Activated T-helper 1 cell treated with anti-CD3 and anti-CD28 coated beads, Interleukin-2, amount 50 U/mL, for 16 hours (primary cell): ENCODE measurements around the gene PFKM.
"Not testable (repeated sequence)": the region's sequence is repeated elsewhere in the genome, so short reads cannot be mapped to it uniquely, and the experiment has no call there.

ENCODE experiments used
- DNase-seq, 2 donors: peaks; one replicate each; pipeline ENCODE4 v3.0.0-alpha.2; 2020; ENCODE audit warnings: low read depth in 1 of 2, low spot score in 1 of 2

PFKM gene

DNA sequence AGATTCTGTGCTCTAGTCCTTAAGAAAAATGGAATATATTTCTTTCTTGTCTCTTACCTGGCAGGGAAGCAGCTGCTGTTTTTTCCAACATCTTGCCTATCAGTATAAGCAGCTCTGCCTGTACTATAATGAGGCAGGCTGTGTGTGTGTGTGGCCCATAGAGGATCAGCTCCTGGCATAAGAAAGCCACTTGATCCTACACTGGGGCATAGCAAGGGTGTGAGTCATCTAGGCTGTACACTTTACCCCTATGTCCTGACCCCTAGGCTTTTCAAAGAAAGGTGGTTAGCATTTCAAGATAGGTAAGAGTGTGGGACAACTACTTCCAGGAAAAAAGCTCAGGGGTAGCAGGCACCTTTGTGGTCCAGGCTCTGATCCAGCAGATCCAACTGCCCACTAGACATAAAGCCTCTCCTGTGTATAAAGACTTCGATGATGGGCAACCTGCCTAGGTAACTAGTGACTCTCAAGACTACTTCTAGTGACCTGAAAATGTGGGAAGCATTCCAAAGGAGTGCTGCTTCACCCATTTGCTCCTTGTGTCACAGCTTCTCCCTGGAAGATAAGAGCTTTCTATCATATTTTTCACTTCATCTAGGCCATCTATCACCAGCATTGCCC is 8.4 kb upstream of the PFKM start:
- DNase-seq = no peak

DNA sequence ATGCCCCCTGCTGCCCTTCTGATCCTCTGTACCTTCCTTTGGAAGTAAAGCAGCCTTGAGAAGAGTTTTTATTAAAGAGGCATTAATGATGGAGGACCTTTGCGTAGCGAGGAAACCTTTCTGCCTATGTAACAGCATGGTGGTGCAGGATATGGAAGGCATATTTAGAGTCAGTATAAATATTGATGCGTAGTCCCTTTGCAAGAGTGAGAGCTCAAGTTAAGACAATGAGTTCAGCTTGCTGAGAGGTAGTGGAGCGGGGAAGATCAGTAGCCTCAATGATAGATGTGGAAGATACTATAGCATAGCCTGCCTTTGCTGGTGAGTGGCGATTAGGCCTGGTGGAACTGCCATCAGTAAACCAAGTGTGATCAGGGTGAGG is 7.9 kb upstream of the PFKM start:
- DNase-seq = not testable (repeated sequence)

DNA sequence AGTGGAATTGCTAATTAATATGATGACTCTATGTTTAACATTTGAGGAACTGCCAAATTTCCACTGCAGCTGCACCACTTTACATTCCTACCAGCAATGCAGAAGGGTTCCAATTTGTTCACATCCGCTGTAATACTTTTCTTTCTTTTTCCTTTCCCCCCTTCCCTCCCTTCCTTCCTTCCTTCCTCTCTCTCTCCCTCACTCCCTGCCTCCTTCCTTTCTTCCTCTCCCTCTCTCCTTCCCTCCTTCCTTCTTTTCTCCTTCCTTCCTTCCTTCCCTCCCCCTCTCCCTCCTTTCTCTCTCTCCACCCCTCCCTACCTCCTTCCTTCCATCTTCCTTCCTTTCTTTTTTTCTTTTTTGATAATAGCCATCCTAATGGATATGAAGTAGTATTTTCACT is 3.2 kb upstream of the PFKM start:
- DNase-seq = no peak

DNA sequence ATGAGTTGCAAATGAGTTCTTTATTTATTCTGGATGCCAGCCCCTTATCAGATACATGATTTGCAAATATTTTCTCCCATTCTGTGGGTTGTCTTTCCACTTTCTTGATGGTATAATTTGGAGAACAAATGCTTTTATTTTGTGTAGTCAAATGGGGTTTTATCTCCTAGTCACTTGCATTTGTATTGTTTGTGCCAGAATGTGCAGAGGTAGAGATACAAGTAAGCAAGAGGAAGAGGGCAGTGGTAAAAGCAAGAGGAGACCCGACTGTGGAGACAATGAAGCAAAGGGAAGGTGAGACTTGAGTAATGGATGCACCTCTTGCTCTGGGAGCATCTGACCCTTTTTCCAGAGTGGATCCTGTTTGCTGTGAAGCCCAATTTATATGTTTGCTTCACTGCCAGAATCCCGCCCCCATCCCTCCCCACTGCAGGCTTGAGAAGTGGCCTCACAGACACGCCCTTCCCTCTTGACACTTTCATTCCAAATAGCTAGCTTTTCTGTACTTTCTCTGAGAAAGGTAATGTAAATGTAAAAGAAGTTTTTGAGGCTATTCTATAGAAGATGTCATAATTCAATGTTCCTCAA is 786 bp upstream of the PFKM start:
- no peak for DNase-seq

DNA sequence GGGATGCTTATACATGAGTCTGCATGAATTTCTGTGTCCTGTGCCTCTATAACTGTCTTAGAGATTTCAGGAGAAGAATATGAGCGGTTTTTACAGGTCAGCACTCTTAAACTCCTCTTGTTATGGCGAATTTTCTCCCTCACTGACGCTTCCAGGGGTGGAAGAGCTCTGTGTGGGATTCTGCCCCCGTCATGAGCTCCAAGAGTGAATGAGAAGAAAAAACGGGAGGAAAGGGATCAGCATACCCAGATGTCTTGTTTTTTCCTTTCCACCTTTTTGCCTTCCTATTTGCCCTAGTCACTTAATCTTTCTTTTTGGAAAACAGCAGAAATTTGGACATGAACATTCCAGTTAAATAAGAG is 651 bp downstream of the PFKM start:
- no peak for DNase-seq

DNA sequence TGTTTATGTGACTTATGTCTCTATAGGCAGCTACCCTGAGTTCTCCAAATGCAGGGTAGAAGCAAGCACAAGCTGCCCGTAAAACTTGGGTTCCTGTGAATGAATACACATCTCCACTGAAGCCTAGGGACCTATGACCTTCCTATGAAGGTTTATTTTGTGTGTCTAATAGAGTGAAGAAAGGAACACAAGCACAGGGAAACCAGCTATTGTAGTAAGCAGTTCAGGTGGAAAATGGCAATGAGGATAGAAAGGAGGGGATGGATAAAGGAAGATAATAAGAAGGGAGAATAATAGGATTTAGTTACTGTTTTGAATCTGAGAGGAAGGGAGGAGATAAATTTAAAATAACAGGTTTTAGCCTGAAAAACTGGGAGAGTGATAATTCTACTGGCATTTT is 2.4 kb downstream of the PFKM start:
- DNase-seq = no peak

DNA sequence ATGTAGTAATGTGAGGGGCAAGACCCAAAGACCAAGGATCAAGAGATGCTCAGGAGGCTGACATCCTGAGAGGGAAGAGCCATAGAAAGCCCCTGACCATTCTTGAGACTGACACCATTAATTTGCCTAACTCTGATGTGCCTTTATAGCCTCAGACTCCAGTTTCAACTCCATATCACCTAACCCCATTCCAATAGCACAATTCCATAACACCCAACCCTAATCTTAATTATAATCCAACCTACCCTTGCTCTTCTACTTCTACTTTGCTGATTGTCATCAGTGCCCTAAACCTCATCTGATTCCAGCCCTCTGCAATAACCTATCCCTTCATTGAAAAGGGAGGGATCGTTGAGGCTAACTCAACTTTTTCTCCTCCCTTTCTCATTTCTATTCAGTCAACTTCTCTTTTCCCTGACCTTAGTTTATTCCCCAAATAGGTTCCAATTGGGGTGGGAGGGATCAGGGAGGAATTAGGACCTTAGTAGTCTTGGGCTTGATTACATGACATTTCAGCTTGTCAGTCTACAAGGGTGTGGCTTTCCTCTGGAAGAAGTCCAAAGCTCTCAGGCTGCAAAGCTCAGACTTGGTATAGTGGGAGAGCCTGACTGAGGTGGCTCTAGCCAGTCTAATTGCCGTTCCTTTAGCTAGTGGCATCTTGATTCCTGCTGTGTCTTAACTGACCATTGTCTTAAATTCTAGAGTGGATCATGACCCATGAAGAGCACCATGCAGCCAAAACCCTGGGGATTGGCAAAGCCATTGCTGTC is 3.1 kb downstream of the PFKM start:
- DNase-seq = no peak

DNA sequence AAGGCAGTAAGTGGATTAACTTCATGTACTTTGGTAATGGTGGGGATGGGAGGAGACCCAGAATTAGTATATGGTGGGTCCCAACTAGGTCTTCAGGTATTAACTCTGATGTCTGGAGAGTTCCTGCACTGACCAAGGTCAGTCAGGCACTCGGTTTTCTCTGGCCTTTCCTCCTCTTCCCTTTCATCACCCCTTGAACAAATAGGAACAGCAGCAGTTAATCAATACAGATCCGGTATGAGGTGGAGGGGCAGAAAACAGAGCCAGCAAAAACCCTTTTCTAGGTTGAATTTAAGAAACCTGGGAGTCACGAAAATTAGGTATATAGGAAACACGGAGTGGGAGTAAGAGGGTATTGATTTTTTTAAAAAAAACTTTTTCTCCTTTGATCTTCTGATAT is 4.0 kb downstream of the PFKM start:
- DNase-seq = no peak

DNA sequence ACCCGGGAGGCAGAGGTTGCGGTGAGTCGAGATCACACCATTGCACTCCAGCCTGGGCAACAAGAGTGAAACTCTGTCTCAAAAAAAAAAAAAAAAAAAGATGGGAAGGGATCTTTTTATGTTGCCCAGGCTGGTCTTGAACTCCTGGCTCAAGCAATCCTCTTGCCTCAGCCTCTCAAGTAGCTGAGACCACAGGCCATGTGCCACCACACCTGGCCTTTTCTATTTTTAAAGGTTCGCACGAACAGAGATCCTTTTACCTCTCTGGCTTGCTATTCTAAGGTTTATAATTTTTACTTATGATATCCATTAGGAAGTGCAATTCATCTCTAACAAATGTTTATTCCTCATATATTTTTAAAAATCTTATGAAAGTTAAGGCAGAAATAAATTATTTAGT is 6.4 kb downstream of the PFKM start:
- DNase-seq = not testable (repeated sequence)

DNA sequence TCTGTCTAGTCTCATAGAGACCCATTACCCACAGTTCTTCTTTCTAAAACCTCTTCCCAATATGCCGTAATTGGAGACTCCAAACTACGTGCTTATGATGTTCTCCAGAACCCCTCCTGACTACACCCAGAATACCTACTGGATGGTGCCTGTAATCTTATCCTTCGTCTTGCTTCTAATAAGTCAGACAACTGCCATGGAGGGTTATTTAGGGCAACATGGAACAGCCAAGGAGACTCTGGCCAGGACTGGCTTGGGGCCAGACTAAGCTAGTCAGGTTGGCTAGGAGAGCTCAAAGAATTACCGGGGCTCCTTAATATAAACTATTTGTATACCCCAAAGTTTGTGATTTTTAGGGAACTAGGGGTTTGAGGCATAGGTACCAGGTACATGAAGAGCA is 6.8 kb downstream of the PFKM start:
- no peak for DNase-seq

DNA sequence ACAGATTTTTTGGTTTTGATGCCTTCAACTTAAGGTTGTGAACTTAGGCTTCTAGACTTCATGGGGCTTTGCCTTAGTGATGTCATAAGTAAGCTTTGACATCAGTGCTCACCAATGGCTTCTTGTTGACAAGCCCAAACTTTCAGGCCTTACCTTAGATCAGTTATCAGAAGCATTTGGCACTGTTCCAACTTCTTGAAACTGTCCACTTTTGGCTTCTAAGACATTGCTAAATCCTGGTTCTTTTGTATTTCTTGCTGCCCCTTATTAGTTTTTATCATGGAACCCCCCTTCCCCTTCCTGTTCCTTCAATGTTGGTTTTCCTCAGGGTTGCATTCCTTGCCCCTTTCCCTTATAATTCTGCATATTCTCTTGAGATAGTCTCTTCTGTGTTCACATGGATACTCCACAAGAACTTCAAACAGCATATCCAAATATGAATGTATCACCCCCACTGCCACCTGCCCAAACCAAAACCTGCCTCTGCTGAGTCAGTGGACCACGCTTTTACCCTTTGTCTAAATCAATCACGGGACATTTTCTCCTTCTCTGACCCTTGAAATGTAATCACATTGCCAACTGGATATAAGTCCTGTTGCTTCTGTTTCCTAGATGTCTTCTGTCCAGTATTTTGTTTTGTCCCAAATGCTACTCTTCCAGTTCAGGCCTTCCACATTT is 7.9 kb downstream of the PFKM start:
- DNase-seq = no peak

DNA sequence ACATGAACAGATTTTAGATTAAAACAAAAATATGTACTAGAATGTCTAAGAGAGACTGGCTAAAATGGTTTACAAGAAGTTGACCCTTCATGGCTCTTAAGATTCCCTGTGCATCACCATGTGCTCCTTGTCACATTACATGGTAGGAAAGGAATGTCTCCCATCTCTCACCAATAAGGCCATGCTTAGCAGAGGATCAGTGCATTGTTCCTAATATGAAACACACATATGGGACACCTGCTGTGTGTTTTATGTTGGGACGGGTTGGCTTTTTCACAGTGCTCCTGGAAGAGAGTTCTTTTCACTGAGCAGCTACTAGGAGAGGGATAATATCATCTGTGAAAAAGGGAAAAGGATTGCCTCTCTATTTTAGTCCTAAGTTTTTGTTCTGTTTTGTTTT is 9.6 kb downstream of the PFKM start:
- DNase-seq = no peak

DNA sequence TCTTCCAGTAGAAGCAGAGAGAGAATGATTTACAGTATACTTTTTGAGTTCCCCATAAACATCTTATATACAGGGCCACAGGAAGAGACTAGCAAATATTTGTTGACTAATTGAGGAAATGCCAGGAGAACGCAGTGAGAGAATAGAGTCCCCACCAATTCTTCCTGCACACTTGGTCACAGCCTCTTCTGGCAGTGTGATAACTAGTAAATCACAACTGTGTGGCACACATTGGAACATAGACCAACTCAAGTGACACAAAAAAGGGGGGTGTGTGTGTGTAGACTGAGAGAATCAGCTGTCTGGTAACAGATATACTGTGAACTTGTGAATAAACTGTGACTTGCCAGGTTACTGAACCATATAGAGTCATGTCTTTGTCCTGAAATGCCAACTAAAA is 10.2 kb downstream of the PFKM start:
- no peak for DNase-seq

DNA sequence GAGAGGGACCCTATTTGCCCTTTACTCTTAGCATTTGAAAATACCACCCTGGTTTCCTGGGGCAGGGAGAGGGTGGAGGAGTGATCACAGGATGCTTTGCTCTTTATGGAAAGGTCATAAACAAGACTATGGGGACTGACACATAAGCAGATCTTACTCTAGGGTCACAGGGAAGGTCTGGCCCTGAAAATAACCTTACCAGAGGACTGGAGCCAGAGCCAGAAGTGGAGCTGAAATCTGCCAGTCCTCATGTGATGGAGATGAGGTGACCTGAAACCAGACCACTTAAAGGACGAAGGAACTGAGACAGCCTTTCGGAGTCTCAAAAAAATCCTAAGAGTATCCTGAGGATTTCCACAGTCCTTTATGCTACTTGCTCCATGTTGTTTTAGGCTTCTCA is 12.4 kb downstream of the PFKM start:
- DNase-seq = no peak

DNA sequence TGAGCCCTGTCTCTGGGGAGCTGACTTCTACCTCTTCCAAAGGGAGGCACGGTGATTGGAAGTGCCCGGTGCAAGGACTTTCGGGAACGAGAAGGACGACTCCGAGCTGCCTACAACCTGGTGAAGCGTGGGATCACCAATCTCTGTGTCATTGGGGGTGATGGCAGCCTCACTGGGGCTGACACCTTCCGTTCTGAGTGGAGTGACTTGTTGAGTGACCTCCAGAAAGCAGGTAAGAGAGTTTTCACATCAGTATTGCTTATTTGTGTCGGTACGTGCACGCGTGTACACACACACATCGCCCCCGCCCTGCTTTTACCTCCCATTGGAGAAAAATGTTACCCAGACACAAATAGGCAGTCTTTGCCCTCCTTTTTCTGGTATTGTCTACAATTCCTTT is 13.7 kb downstream of the PFKM start:
- DNase-seq = no peak

DNA sequence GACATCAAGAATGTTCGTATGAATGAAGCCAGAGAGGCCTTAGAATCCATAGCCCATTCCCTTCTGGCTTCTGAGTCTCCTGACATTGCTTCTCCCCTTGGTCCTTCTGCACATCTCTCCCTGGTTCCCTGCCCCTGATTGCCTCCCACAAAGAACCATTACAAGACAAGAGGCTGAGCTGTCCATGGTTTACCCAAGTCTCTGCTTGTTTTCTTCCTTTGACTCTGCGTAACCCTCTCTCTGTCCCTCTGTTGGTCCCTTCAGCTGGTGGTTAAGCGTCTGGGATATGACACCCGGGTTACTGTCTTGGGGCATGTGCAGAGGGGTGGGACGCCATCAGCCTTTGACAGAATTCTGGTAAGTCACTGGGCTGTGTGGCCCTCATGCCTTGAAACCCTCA is 15.9 kb downstream of the PFKM start:
- DNase-seq = no peak

DNA sequence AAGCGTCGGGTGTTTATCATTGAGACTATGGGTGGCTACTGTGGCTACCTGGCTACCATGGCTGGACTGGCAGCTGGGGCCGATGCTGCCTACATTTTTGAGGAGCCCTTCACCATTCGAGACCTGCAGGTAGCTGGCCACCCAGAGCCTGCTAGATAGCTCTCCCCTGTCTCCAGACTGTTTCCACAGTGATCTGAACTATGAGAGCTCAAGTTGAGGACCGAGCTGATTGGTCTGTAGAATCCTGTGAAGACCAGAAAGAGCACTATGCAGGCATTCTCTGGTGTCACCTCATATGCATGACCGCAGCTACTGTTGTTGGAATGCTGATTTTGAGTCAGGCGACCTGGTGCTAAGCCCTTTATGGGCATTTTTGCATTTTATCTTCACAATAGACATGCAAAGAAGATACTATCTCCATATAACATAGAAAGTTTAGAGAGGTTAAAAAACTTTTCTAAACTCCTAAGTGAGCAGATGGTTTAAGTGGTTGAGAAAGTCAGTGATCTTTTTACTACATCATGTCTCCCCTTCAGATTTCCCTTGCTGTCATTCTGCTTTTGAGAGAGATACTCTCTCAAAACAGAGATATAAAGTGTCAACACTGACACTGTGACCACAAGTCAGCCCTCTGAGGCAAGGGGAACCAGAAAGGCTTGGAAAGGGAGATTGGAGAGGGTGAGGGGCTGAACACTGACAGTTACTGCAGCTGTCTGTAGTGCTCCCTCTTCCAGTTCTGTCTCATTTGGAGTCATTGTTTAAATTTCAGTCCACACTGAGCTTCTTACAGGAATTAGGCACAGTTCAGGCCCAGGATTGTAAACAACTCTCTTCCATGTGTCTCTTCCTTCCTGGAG is 23.9 kb downstream of the PFKM start:
- DNase-seq = no peak

DNA sequence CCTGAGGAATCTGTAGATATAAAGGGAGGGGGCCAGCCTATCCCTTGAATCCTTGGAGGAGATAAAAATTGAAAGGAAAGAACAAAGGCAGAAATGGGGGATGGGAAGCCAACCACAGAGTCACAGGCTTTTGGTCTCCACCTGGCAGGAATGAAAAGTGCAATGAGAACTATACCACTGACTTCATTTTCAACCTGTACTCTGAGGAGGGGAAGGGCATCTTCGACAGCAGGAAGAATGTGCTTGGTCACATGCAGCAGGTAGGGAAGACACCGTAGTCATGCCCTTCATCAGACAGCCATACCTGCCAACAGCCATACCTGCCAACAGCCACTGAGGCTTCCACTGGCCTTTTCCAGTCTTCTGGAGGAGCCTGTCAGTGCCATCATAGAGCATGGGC is 24.7 kb downstream of the PFKM start:
- DNase-seq = no peak

DNA sequence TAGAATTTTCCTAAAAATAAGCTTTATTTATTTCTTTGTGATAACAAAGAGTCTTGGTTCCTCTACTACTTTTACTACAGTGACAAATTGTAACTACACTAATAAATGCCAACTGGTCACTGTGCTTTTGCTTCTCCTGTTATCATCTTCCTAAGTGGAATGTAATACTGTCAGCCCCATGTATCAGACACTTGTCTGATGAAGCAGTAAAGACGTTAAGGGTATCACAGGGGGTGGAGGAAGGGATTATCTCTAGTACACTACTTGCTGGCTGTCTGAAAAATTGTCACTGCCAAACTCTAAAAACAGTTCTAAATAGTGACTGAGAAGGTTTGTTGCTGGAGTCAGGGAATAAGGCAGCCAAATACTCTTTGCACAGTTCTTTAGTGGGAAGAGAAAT is 26.8 kb downstream of the PFKM start:
- DNase-seq = no peak

DNA sequence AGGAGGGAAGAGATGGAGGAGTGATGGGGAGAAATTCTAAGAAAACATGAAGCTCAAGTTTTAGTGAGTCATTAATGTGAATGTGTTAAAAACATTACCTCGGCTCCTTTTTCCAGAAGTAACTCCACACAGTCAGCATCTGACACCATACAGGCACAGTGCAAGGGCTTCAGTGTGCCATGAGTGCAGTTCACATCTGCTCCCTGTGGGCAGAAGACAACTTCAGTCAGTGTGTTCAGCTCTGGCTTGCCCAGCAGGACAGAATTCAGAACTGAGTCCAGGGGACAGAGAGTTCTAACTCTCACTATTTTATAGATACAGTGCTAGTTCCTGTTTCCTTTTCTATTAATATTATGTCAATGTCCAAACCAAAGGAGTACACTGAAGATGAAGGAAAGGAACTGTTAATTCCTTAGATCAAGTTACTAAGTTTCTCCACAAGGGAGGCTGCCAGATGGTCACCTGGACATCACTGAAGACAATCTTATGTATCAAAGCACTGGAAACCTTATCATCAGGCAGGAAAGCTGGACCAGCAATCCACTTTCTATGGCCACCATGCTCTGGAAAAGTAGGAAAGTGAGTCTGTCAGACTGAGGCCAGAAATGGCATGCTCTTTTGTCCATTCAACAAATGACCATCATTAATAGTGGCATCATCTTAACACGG is 32.1 kb downstream of the PFKM start:
- no peak for DNase-seq

DNA sequence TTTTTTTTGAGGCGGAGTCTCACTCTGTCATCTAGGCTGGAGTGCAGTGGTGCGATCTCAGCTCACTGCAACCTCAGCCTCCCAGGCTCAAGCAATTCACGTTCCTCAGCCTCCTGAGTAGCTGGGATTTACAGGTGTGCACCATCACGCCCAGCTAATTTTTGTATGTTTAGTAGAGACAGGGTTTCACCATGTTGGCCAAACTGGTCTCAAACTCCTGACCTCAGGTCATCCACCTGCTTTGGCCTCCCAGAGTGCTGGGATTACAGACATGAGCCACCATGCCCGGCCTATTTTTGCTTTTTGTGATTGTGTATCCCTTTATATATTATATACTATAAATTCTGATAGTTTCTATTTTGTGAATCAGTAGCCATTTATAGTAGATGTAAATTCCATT is 36.6 kb downstream of the PFKM start:
- not testable (repeated sequence) for DNase-seq
